HG02852 (cell line): Measurements from ENCODE around the gene CYFIP2.
A peak's percentile ranks its signal among the peaks of the same experiment; 100 is the strongest.

ENCODE experiments used
- ATAC-seq: cut with Tn5 transposase; IDR thresholded peaks from one replicate; pipeline ENCODE4 v1.9.1; 2021; ENCODE audit warnings: mild to moderate bottlenecking, moderate library complexity; ENCODE audit not compliant: unreplicated experiment

The CYFIP2 gene

DNA sequence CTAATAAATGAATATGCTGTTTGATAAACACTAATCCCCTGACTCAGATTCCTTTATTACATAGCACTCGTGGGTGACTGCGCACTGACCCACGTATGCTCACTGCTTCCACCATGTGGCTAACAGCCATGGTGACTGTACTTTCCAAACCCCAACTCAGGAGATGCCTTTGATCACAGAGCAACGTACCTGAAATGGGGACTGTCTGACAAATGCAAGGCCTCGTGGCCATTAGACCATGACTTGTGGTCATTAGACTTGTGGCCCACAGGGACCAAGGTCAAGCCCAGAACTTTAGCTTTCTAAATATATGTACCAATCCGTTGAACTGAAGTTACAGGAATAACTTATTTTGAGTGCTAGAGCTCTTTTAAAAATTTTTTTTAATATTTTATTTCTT is 46.6 kb downstream of the CYFIP2 start:
- ATAC-seq = peak; percentile 82

DNA sequence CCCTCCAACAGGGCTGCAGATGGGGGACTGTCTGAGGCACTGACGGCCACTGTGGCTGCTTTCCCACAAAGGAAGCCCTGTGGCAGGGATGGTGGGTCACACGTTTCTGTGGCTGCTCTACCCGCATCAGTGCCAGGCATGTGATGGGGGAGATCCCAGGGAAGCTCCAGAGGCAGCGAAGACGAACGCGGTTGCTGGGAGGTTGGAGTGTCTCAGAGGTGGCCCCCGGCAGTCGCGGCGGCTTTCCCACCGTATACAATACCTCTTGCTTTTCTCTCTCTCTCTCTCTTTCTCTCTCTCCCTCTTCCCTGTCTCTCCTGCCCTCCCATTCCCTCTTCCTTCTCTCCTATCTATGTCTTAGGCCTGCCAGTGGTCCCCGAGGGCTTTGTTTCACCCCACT is 56.7 kb downstream of the CYFIP2 start:
- no peak for ATAC-seq

DNA sequence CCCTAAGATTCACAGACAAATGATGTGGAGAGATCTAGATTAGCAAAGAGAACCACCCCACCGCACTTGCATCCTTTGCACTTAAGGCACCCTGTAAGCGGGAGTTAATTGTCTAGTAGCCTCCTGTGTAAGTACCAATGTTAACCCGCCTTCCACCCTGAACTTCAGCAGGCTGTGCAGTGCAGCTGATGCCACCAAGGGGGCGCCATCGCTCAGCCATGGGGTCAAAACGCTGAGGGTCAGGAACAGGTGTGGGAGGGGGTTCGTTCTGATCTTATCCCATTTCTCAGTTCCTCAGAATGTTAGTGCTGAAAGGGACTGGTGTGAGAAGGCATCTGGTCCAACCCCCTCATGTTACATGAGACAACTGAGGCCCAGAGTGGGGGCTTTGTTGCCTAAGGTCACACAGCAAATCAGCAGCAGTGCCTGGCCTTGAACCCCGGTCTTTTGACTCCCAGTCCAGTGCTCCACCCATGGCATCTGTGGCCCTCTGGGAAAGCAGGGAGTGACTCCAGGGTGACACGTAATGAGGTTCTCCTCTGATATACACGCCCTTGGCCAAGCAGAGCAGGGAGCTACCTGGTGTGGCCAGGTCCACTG is 57.3 kb downstream of the CYFIP2 start:
- no peak for ATAC-seq

- ATAC-seq = no peak
These were observed 58.3 kb downstream of the CYFIP2 start for GRCh38 chr5:157324237-157324636.

DNA sequence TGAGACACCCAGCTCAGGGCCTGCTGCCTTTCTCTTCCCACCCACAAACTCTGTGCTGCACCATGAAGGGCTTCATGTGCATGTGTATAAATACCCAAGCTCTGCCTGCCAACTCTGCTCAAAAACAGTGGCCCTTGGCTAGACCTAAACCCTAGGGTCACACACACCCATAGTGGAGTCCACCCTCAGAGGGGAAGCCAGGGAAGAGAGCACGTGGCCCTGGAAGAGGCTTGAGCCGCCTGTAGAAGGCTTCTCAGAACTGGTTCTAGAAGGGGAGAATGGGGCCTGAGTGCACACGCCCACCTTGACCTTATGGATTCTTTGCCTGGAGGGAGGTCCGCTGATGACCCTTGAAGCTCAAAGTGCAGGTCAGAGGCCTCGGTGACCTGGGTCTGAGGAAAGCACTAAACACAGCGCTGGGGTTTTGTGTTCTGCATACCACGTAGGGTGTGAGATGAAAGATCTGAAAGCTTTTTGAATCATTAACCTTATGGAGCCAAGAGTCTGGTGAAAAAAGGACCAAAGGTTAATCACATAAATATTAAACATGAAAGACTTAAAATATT is 60.6 kb downstream of the CYFIP2 start:
- no peak for ATAC-seq

DNA sequence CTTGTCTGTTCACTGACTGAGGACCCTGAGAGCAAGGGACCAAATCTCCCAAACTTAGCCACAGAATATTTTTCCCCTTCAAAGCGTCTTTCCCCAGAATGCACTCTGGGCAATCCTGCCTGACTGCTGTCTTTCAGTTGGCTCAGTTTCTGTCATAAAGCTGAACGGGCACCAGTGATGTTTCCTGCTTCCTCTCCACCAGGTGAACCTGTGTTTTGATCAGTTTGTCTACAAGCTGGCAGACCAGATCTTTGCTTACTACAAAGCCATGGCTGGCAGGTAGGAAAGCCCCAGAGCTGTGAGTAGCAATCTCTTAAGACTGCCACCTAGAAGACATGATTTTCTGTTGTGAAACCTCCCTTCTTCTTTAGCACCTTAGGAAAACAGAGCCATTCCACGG is 61.8 kb downstream of the CYFIP2 start:
- no peak for ATAC-seq

GRCh38 chr5:157328277-157328912 is 62.5 kb downstream of the CYFIP2 start:
- ATAC-seq = peak; percentile 98

DNA sequence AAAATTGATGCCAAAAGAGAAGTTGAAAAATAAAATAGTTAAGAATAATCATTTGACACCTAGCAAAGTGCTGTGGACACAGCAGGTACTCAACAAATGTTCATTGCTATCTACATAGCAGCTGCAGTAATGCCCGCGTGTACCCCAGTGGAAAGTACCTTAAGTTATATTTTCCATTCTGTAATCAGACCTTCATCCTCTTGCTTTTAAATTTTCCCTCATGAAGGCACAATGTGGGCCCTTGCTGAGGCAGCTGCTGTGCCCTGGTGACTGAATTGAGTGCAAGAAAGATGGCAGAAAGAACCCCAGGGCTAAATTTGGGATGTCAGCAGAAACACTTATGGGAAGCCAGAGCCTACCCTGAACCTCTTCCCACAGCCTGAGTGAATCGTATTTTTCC is 65.9 kb downstream of the CYFIP2 start:
- ATAC-seq = no peak

DNA sequence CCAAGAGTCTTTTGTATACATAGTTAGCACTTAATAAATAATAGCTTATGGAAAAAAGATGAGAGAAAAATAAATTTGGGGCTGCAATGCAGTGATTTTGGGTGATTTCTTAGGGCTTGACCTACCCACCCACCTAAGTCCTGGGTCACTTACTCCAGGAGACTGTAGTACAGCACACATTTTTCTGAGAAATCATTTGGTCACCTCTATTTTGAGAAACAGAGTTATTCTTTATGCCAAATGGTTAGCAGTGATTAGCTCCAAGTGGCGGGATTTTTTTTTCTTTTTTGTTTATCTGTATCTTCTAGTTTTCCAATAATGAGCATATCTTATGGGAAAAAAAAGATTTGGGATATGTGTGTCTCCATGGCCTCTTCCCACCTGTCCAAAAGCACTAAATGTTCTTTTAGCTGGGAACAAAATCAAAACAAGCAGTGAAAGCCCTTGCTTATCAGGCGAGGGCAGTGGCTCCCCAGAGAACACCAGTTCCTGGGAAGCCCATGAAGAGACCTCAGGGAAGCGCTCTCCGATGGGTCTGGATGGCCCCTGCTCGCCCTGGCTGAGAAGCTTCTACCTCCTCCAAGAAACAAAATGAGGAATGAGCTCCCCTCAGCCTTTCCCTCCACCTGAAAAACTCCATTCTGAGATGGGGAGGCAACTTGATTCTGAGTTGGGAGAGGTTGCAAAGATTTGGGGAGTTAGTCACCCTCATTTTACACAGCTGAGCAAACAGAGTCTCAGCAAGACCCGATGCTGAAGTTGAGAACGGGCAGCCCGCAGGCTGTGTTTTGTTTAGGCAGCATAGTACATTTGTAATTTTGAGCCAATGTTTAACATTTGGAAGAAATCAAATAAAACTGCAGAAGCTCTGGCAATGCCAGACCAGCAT is 69.9 kb downstream of the CYFIP2 start:
- no peak for ATAC-seq

- ATAC-seq = no peak
These were observed 70.5 kb downstream of the CYFIP2 start for GRCh38 chr5:157336423-157336744.

DNA sequence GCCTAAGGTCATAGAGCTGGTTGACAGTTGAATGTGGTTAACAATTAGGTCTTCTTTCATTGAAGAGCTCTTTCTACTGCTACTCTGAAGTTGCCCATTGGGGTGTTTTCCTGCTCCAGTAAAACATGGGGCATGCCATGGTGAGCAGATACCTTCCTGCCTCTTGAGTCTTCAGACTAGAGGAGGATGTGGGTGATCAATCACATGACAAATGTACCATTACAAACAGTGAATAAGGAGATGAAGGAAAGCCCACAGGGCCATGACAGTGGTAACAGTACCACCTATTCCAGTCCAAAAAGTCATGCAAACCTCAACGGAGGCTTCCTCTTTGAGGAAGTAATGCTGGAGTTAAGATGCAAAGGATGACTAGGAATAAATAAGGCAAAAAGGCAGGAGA is 73.5 kb downstream of the CYFIP2 start:
- no peak for ATAC-seq

- no peak for ATAC-seq
These were observed 77.0 kb downstream of the CYFIP2 start for GRCh38 chr5:157342822-157343402.

GRCh38 chr5:157343842-157344790 is 78.2 kb downstream of the CYFIP2 start:
- no peak for ATAC-seq

GRCh38 chr5:157345067-157345466 is 79.1 kb downstream of the CYFIP2 start:
- no peak for ATAC-seq

GRCh38 chr5:157345485-157345884 is 79.6 kb downstream of the CYFIP2 start:
- ATAC-seq = no peak

- ATAC-seq = no peak
These were observed 81.6 kb downstream of the CYFIP2 start for GRCh38 chr5:157347301-157348048.

- no peak for ATAC-seq
These were observed 82.1 kb downstream of the CYFIP2 start for GRCh38 chr5:157348049-157348400.

- peak; percentile 71 for ATAC-seq
These were observed 85.2 kb downstream of the CYFIP2 start for GRCh38 chr5:157350939-157351801.

DNA sequence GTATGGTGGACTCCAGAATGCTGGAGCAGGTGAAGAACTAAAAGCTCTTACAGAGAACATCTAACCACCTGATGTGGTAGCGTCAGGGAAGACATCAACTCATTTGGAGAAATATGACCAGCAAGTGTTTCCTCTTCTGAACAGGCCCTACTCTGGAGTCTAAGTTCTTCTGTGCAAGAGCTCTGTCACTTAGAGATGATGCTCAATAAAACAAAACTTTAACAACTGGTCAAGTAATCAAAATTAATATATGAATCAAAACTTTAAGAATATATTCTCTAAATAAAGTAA is 85.8 kb downstream of the CYFIP2 start:
- no peak for ATAC-seq
